Smooth muscle cell (in vitro differentiated cells): ENCODE data around the gene FAM9C. TPM values are rescaled to one million over a fixed set of nuclear protein-coding genes. Genes with fewer than 3 reads are reported as not detected.

Experiments used
- DNase-seq: peaks from one replicate; lab custom pipeline; 2025; ENCODE audit not compliant: unreplicated experiment; lab: John Stamatoyannopoulos, UW
- H2AFZ ChIP-seq: fragments of 200-600 bp; sonication (generic); 2 replicates; pipeline ENCODE4 v1.6.0; 2016; ENCODE audit warnings: antibody characterized with exemption, low read depth, mild to moderate bottlenecking
- H3F3A ChIP-seq: fragments of 200-600 bp; sonication (generic); 2 replicates; pipeline ENCODE4 v1.6.0; 2017; ENCODE audit warnings: antibody characterized with exemption, low read depth
- H3K27ac ChIP-seq: fragments of 200-600 bp; sonication (generic); 2 replicates; pipeline ENCODE4 v1.5.1; 2016; ENCODE audit warnings: low read depth, mild to moderate bottlenecking
- H3K27me3 ChIP-seq: fragments of 200-600 bp; sonication (generic); 2 replicates; pipeline ENCODE4 v1.6.1; 2016; ENCODE audit warnings: low read depth, mild to moderate bottlenecking
- H3K36me3 ChIP-seq: fragments of 200-600 bp; sonication (generic); 2 replicates; pipeline ENCODE4 v1.5.1; 2016; ENCODE audit warnings: low read depth
- H3K4me1 ChIP-seq: fragments of 200-600 bp; sonication (generic); 2 replicates; pipeline ENCODE4 v1.5.1; 2016; ENCODE audit warnings: low read depth
- H3K4me2 ChIP-seq: fragments of 200-600 bp; sonication (generic); 2 replicates; pipeline ENCODE4 v1.6.0; 2016; ENCODE audit warnings: mild to moderate bottlenecking
- H3K4me3 ChIP-seq: fragments of 200-600 bp; sonication (generic); 2 replicates; pipeline ENCODE4 v1.5.1; 2016; ENCODE audit warnings: mild to moderate bottlenecking
- H3K79me2 ChIP-seq: fragments of 200-600 bp; sonication (generic); 2 replicates; pipeline ENCODE4 v1.6.0; 2016; ENCODE audit warnings: low read depth, mild to moderate bottlenecking
- H3K9ac ChIP-seq: fragments of 200-600 bp; sonication (generic); 2 replicates; pipeline ENCODE4 v1.6.0; 2016; ENCODE audit warnings: low read depth
- H3K9me3 ChIP-seq: fragments of 200-600 bp; sonication (generic); replicated peaks from 2 replicates; pipeline ENCODE4 v1.5.1; 2016; ENCODE audit warnings: low read depth
- H4K20me1 ChIP-seq: fragments of 200-600 bp; sonication (generic); 2 replicates; pipeline ENCODE4 v1.6.0; 2016; ENCODE audit warnings: low read depth
- WGBS: methylation state at CpG from one replicate; pipeline ENCODE4 v1.1.7; 2016; ENCODE audit warnings: low lambda C conversion rate; 5-methylcytosine and 5-hydroxymethylcytosine counted together
- polyA plus RNA-seq: library from polyadenylated mRNA; unstranded; fragments of >200 nt; fragmentation: Nextera tagmentation; extraction: Ambion mirVana; gene quantifications from 2 replicates; pipeline ENCODE4 v1.2.1, GENCODE V29; 2016
- total RNA-seq: library from RNA; depleted of rRNA; stranded (reverse); fragments of >200 nt; gene quantifications from 2 replicates; pipeline ENCODE4 v1.2.3, GENCODE V29; 2014
- TF ChIP-seq, protein P1 (sequence below): fragments of 200-600 bp; sonication (generic); IDR thresholded peaks from 2 replicates; pipeline ENCODE4 v1.5.1; 2017; ENCODE audit warnings: borderline replicate concordance, mild to moderate bottlenecking, antibody characterized with exemption; ENCODE audit not compliant: insufficient read depth, poor library complexity, severe bottlenecking

FAM9C gene
- total and polyA plus RNA-seq, 2 experiments from 2014 or later = not detected

GRCh38 chrX:12986164-12986779, 58.1 kb downstream of the FAM9C start:
- no peak overlapping the region for H3K4me3 ChIP-seq
- TF ChIP-seq, protein P1, sequence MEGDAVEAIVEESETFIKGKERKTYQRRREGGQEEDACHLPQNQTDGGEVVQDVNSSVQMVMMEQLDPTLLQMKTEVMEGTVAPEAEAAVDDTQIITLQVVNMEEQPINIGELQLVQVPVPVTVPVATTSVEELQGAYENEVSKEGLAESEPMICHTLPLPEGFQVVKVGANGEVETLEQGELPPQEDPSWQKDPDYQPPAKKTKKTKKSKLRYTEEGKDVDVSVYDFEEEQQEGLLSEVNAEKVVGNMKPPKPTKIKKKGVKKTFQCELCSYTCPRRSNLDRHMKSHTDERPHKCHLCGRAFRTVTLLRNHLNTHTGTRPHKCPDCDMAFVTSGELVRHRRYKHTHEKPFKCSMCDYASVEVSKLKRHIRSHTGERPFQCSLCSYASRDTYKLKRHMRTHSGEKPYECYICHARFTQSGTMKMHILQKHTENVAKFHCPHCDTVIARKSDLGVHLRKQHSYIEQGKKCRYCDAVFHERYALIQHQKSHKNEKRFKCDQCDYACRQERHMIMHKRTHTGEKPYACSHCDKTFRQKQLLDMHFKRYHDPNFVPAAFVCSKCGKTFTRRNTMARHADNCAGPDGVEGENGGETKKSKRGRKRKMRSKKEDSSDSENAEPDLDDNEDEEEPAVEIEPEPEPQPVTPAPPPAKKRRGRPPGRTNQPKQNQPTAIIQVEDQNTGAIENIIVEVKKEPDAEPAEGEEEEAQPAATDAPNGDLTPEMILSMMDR = no peak
- H3F3A ChIP-seq = no peaks in the 10 kb centered on the region
- H2AFZ ChIP-seq = no peak overlapping the region
- no peaks in the 10 kb centered on the region for H3K36me3 ChIP-seq
- H3K79me2 ChIP-seq = no peaks in the 10 kb centered on the region
- WGBS = 92% methylated on average over 4 of the region's 4 CpGs
- no peak overlapping the region for H3K27ac ChIP-seq
- no peaks in the 10 kb centered on the region for H3K9me3 ChIP-seq
- H4K20me1 ChIP-seq = no peaks in the 10 kb centered on the region
- H3K4me2 ChIP-seq = no peak overlapping the region
- DNase-seq = no peak
- no peak overlapping the region for H3K9ac ChIP-seq
- peaks cover 14% of the 10 kb centered on the region for H3K4me1 ChIP-seq
- no peaks in the 10 kb centered on the region for H3K27me3 ChIP-seq

Other genes starting within 250 kb of the FAM9C start
- 0.27 TPM in 1 of 2 replicates, not detected in the other for gene TLR7, start 177.5 kb downstream of the FAM9C start, total RNA-seq
- gene TLR7, start 177.5 kb downstream of the FAM9C start, polyA plus RNA-seq = not detected in 2 replicates
- not detected in 2 replicates for gene TLR8, start 138.0 kb downstream of the FAM9C start, total RNA-seq
- gene TLR8, start 138.0 kb downstream of the FAM9C start, polyA plus RNA-seq = not detected in 2 replicates
- gene TMSB4X, start 69.5 kb downstream of the FAM9C start, total RNA-seq = 9,386 and 9,721 TPM in 2 replicates
- gene TMSB4X, start 69.5 kb downstream of the FAM9C start, polyA plus RNA-seq = 11,762 and 12,637 TPM in 2 replicates